Mesodermal cell (in vitro differentiated cells): Measurements from ENCODE around the gene NAMPT.
A peak's percentile ranks its signal among the peaks of the same experiment; 100 is the strongest.
"Not testable (repeated sequence)": the region's sequence is repeated elsewhere in the genome, so short reads cannot be mapped to it uniquely, and the experiment has no call there.

Experiments used
- H3K27ac ChIP-seq: 2 replicates; pipeline ENCODE4 v1.7.0; 2013; ENCODE audit warnings: mild to moderate bottlenecking, low read depth, low read length, moderate library complexity; ENCODE audit not compliant: severe bottlenecking
- H3K36me3 ChIP-seq: 2 replicates; pipeline ENCODE4 v1.7.1; 2013; ENCODE audit warnings: mild to moderate bottlenecking, low read length, moderate library complexity; ENCODE audit not compliant: control insufficient read depth, insufficient read depth
- H3K4me1 ChIP-seq: one replicate; pipeline ENCODE4 v1.7.1; 2013; ENCODE audit warnings: mild to moderate bottlenecking, low read length; ENCODE audit not compliant: insufficient read depth, control insufficient read depth, poor library complexity, severe bottlenecking
- H3K4me3 ChIP-seq: 2 replicates; pipeline ENCODE4 v1.7.0; 2013; ENCODE audit warnings: low read length, control low read depth, mild to moderate bottlenecking; ENCODE audit not compliant: insufficient read depth, poor library complexity, severe bottlenecking; ENCODE audit errors: extremely low read depth
- H3K9me3 ChIP-seq: 2 replicates; pipeline ENCODE4 v1.7.1; 2013; ENCODE audit warnings: mild to moderate bottlenecking, low read length, moderate library complexity; ENCODE audit not compliant: control insufficient read depth
- WGBS, 2 experiments: methylation state at CpG; one replicate each; pipeline ENCODE4 v1.1.5; 2013; ENCODE audit warnings: missing lambda C conversion rate in 2 of 2; ENCODE audit not compliant: insufficient coverage in 2 of 2; 5-methylcytosine and 5-hydroxymethylcytosine counted together

Gene NAMPT

DNA sequence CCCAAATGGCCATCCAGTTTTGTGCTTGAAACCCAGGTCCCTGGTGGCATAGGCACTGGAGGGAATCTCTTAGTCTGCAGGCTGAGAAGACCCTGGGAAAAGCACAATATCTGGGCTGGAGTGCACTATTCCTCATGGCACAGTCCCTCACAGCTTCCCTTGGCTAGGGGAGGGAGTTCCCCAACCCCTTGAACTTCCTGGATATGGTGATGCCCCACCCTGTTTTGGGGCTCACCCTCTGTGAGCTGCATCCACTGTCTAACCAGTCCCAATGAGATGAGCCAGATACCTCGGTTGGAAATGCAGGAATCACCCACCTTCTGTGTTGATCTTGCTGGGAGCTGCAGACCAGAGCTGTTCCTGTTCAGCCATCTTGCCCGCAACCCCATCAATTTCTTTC is 19.8 kb upstream of the NAMPT start:
- no peak overlapping the region for H3K27ac ChIP-seq
- H3K4me3 ChIP-seq: no peak overlapping the region
- H3K36me3 ChIP-seq: no peaks in the 10 kb centered on the region
- no peaks in the 10 kb centered on the region for H3K4me1 ChIP-seq
- no peaks in the 10 kb centered on the region for H3K9me3 ChIP-seq
- 83 to 92% methylated on average over 1 to 2 of the region's 2 CpGs for WGBS, 2 experiments

DNA sequence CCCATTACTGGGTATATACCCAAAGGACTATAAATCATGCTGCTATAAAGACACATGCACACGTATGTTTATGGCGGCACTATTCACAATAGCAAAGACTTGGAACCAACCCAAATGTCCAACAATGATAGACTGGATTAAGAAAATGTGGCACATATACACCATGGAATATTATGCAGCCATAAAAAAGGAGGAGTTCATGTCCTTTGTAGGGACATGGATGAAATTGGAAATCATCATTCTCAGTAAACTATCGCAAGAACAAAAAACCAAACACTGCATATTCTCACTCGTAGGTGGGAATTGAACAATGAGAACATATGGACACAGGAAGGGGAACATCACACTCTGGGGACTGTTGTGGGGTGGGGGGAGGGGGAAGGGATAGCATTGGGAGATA is 13.8 kb upstream of the NAMPT start:
- H3K9me3 ChIP-seq, H3K27ac ChIP-seq, H3K4me3 ChIP-seq, H3K4me1 ChIP-seq, H3K36me3 ChIP-seq: not testable (repeated sequence)
- no CpG with 5 or more reads among the region's 4 CpGs for WGBS, 2 experiments

DNA sequence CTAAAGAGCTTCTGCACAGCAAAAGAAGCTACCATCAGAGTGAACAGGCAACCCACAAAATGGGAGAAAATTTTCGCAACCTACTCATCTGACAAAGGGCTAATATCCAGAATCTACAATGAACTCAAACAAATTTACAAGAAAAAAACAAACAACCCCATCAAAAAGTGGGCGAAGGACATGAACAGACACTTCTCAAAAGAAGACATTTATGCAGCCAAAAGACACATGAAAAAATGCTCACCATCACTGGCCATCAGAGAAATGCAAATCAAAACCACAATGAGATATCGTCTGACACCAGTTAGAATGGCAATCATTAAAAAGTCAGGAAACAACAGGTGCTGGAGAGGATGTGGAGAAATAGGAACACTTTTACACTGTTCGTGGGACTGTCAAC is 13.4 kb upstream of the NAMPT start:
- not testable (repeated sequence) for H3K4me1 ChIP-seq, H3K9me3 ChIP-seq, H3K4me3 ChIP-seq, H3K27ac ChIP-seq, H3K36me3 ChIP-seq
- WGBS, 2 experiments: no CpG with 5 or more reads among the region's 4 CpGs

DNA sequence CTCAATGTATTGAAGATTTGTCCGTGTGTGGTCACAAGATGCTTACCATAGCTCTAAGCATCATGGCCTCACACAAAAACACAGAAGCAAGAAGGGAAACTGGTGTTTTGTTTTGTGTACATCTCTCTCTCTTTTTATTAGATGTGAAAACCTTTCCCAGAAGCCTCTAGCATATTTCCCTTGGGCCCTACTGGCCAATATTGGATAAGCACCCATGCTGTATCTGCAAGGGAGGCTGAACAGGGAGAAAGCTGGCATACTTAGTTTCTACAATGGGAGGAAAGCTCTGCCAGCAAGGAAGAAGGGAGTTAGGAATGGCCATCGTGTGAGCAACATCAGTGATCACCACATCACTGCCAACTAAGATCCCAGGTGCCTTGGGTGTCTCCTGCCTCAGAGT is 9.6 kb upstream of the NAMPT start:
- H3K4me3 ChIP-seq: no peak overlapping the region
- H3K9me3 ChIP-seq: peaks cover 3% of the 10 kb centered on the region
- H3K4me1 ChIP-seq: peaks cover 4% of the 10 kb centered on the region
- no peaks in the 10 kb centered on the region for H3K36me3 ChIP-seq
- H3K27ac ChIP-seq: no peak overlapping the region
- 60% methylated on average over 1 of the region's 2 CpGs; no CpG with 5 or more reads in 1 of the 2 experiments for WGBS, 2 experiments

DNA sequence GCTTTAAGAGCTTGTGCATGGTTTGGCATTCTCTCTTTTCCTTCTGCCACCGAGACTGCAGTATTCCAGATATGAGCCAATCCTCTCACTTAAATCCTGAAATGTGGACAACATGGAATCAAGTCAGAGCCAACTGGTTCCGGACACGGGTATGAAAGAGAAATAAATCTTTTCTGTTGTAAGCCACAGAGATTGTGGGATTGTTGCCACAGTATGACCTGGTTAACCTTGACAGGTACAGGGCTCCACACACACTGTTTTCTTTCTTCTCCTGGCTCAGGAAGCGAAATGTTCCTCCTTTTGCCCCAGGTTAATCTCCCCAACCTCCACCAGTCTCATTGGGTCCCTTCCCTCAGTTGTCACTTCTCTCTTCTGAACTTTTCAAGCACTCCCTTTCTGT is 6.5 kb upstream of the NAMPT start:
- H3K36me3 ChIP-seq: no peaks in the 10 kb centered on the region
- peaks cover 4% of the 10 kb centered on the region for H3K4me1 ChIP-seq
- 66 to 67% methylated on average over 4 of the region's 4 CpGs for WGBS, 2 experiments
- no peak overlapping the region for H3K4me3 ChIP-seq
- no peak overlapping the region for H3K27ac ChIP-seq
- peaks cover 3% of the 10 kb centered on the region for H3K9me3 ChIP-seq

DNA sequence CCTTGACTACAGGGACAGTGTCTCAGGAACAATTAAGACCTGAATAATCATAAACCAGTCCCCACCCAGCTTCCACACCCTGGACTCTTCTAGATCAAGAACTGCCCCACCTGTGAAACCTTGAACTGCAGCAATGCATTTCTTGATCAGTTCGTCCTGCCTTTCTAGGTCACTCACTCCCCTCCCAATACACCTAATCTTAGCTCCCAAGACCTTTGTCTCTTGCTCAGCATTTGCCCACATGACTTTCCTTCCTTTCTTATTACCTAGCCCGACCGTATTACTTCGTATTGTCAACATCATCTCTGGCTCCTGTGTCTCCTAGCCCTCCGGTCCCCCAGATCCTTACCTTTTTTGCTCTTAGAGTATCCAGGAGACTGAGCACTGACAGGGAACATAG is 5.5 kb upstream of the NAMPT start:
- Histone ChIP-seq H3K27ac (no peak overlapping the region), H3K4me3 (no peak overlapping the region), H3K9me3 (no peaks in the 10 kb centered on the region), H3K4me1 (peaks cover 4% of the 10 kb centered on the region), H3K36me3 (no peaks in the 10 kb centered on the region)
- WGBS, 2 experiments: 93 to 95% methylated on average over 5 of the region's 5 CpGs

DNA sequence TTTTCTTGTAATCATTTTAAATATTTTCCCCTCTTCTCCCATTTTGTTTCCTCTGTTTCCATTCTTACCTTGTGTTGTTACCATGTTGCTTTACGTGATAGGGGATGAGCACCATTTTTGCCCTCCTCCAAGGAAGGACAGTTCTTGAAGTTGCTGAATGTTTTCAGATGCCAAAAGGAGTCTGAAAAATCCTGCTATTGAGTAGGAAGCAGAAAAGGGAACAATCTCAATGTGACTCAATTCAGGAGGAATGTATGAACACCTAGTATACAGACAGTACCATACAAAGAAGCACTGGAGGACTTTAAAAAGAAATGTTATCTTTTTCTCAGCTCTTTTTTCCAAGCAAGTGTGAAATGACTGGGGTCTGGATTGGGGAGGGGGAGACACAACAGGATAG is 5.1 kb upstream of the NAMPT start:
- H3K4me3 ChIP-seq: no peak overlapping the region
- peaks cover 4% of the 10 kb centered on the region for H3K4me1 ChIP-seq
- no CpG with 5 or more reads among the region's 1 CpG for WGBS, 2 experiments
- H3K27ac ChIP-seq: no peak overlapping the region
- no peaks in the 10 kb centered on the region for H3K36me3 ChIP-seq
- H3K9me3 ChIP-seq: no peaks in the 10 kb centered on the region

DNA sequence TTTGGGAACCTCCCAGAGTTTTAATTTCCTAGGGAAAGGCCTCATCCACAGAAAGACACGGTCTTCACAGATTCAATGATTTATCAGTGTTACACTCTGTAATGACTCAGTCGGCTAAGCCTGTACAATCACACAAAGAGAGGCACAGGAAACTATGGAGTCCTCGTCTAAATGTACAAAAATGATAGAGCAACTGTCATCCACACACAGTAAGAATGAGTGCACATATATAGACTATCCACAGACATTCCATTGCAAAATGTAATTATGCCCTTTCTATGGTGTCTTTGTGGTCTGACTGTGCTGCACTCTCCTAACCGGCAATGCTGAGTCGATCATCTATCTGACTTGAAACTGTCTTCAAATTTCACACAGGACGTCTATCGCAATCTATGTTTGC is 3.5 kb upstream of the NAMPT start:
- peaks cover 4% of the 10 kb centered on the region for H3K4me1 ChIP-seq
- no peak overlapping the region for H3K4me3 ChIP-seq
- H3K9me3 ChIP-seq: no peaks in the 10 kb centered on the region
- WGBS, 2 experiments: 89 to 91% methylated on average over 4 of the region's 7 CpGs
- no peaks in the 10 kb centered on the region for H3K36me3 ChIP-seq
- H3K27ac ChIP-seq: no peak overlapping the region

DNA sequence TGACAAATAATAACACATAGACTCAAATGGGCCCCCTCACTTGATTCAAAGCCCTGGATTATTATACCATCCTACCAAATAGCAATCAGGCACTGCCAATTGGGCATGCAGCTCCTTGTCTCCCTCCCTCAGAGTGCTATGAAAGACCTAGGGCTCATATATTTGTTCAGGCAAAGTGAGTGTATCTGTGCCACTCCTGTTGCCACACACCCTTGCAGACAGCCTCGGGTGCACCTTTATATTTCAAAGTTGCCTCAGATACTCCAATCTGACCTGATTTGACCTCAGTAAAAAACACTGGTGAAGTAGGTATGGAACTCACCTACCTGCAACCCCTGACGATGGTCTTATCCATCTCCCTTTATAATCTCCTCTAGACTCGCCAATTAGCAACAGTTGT is 3.0 kb upstream of the NAMPT start:
- Histone ChIP-seq H3K36me3 (no peaks in the 10 kb centered on the region), H3K4me1 (peaks cover 4% of the 10 kb centered on the region), H3K4me3 (no peak overlapping the region), H3K9me3 (no peaks in the 10 kb centered on the region), H3K27ac (no peak overlapping the region)
- 90 to 92% methylated on average over 1 to 2 of the region's 3 CpGs for WGBS, 2 experiments

DNA sequence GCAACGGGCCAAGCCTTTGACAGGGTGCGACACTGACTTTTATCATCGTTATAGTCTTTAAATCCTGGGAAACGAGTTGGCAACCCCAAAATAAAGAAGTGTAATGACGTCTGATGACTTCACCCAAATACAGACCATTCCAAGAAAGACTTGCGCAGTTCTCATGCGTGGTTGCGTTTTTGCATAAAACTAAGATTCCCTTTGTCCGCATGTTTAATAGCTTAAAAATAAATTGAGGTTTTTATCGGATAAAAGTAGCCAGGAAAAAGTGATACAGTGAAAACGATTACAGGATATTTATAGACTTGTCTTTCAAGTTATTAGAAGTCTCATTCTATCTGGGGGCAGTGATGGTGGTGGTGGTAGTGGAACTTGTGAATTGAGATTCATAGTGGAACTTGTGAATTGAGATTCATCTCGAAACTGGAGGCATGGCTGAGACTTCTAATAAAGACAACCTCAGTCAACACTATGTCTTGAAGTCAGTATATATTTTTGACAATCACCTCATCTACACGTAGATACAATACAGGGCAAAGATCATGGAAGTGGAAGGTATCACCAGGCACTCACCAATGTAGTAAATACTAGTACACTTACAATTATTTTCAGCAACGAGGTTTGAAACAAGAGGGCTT is 1.2 kb upstream of the NAMPT start:
- Histone ChIP-seq H3K4me1 (peaks cover 4% of the 10 kb centered on the region), H3K27ac (peak overlapping the region; percentile 97), H3K9me3 (no peaks in the 10 kb centered on the region), H3K4me3 (peak overlapping the region; percentile 69), H3K36me3 (no peaks in the 10 kb centered on the region)
- 49 to 61% methylated on average over 5 to 8 of the region's 14 CpGs for WGBS, 2 experiments

DNA sequence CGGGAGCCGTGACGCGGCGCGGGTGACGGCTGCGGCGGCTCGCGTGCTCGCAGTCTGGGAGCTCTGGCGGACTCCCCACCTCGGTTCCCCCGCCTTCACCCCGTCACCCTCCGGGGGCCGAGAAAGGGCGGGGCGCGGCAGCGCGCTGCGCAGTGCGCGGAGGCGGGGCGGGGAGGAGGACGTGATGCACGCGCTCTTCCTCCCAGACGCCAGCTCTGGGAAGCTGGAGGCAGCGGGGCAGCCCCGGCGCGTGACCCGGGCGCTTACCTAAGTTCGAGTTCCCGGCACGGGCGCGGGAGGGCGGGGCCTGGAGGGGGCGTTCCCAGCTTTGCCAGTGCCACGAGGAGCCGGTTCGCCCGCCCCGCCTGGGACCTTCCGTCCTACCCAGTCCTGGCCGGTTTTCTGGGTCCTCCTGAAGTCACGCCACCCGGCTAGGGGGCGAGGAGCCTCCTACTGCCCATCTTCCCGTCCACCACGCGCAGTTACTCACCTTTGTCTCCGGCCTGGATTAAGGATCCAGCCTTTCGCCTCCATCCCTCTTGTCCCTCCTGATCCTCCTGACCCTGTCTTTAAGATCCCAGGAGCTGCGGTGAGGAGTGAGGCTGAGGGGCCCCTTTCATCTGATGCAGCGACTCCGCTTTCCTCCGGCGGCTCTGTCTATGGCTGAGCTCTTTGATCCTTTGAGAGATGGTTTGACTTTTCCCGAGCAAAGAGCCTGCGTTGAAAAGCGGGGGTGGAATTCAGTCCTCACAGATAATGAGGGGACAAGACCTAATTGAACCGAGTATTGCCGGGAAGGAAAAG is 470 bp upstream of the NAMPT start:
- Histone ChIP-seq H3K36me3 (no peaks in the 10 kb centered on the region), H3K4me3 (peak overlapping the region; percentile 69), H3K27ac (peak overlapping the region; percentile 97), H3K9me3 (no peaks in the 10 kb centered on the region), H3K4me1 (peaks cover 4% of the 10 kb centered on the region)
- 0 to 1% methylated on average over 46 to 58 of the region's 70 CpGs for WGBS, 2 experiments
